Liver (tissue), 9 donors: ENCODE data around the gene SPATS2L. TPM values are rescaled to one million over a fixed set of nuclear protein-coding genes. Genes with fewer than 3 reads are reported as not detected.

Source experiments
- DNase-seq: peaks from one replicate; pipeline ENCODE4 v3.0.0-alpha.2; 2017; ENCODE audit warnings: low spot score
- H3K27ac ChIP-seq, 2 donors: one replicate each; pipeline ENCODE4 v1.7.0; 2013; ENCODE audit warnings: inconsistent platforms in 2 of 2, low read length in 2 of 2, control low read depth in 1 of 2, low read depth in 1 of 2, mild to moderate bottlenecking in 1 of 2
- H3K27me3 ChIP-seq, 4 donors: one replicate each; pipeline versions ENCODE4 v1.6.1 to v1.7.0; 2013; ENCODE audit warnings: low read length in 3 of 4, inconsistent platforms in 1 of 4, mild to moderate bottlenecking in 1 of 4, moderate library complexity in 1 of 4; ENCODE audit not compliant: control insufficient read depth in 4 of 4, insufficient read depth in 4 of 4
- H3K36me3 ChIP-seq, 4 donors: one replicate each; pipeline versions ENCODE4 v1.6.1 to v1.7.0; 2013; ENCODE audit warnings: low read length in 3 of 4, mild to moderate bottlenecking in 3 of 4, low read depth in 1 of 4, moderate library complexity in 1 of 4; ENCODE audit not compliant: control insufficient read depth in 4 of 4, insufficient read depth in 3 of 4
- H3K4me1 ChIP-seq, 4 donors: one replicate each; pipeline versions ENCODE4 v1.6.1 to v1.7.0; 2013; ENCODE audit warnings: low read length in 3 of 4, mild to moderate bottlenecking in 3 of 4, moderate library complexity in 1 of 4; ENCODE audit not compliant: control insufficient read depth in 4 of 4, insufficient read depth in 4 of 4
- H3K4me3 ChIP-seq, 3 donors: one replicate each; pipeline versions ENCODE4 v1.6.1 to v1.7.0; 2013; ENCODE audit warnings: low read length in 3 of 3, control low read depth in 1 of 3, low read depth in 1 of 3, mild to moderate bottlenecking in 1 of 3
- H3K9ac ChIP-seq, 2 donors: one replicate each; pipeline ENCODE4 v1.7.0; 2013; ENCODE audit warnings: low read length in 2 of 2, mild to moderate bottlenecking in 2 of 2, moderate library complexity in 2 of 2, control low read depth in 1 of 2, low read depth in 1 of 2
- H3K9me3 ChIP-seq, 4 donors: one replicate each; pipeline versions ENCODE4 v1.6.1 to v1.7.0; 2013; ENCODE audit warnings: low read length in 3 of 4; ENCODE audit not compliant: control insufficient read depth in 4 of 4
- ATF3 ChIP-seq: IDR thresholded peaks from 2 replicates; pipeline ENCODE4 v1.6.1; 2016; ENCODE audit warnings: antibody characterized with exemption
- CTCF ChIP-seq: fragments of 150-350 bp; IDR thresholded peaks from 2 replicates; pipeline ENCODE4 v1.5.1; 2017; ENCODE audit warnings: improper control_type of control experiment, low read depth, low read length; ENCODE audit not compliant: missing input control
- EGR1 ChIP-seq, 2 donors: IDR thresholded peaks; 2 replicates each; pipeline ENCODE4 v1.6.1; 2016 to 2018; ENCODE audit warnings: antibody characterized with exemption in 2 of 2, low read depth in 2 of 2
- FOXA1 ChIP-seq: IDR thresholded peaks from 2 replicates; pipeline ENCODE4 v1.6.1; 2016; ENCODE audit warnings: antibody characterized with exemption
- FOXA2 ChIP-seq: IDR thresholded peaks from 2 replicates; pipeline ENCODE4 v1.6.1; 2016; ENCODE audit warnings: antibody characterized with exemption
- GABPA ChIP-seq, 2 donors: IDR thresholded peaks in 1 of 2; conservative IDR thresholded peaks in 1 of 2; 2 replicates each; pipeline ENCODE4 v1.6.1; 2016; ENCODE audit warnings: antibody characterized with exemption in 2 of 2, mild to moderate bottlenecking in 1 of 2, moderate library complexity in 1 of 2
- HNF4A ChIP-seq, 2 donors: conservative IDR thresholded peaks; 2 replicates each; pipeline ENCODE4 v1.6.1; 2016; ENCODE audit warnings: antibody characterized with exemption in 2 of 2, mild to moderate bottlenecking in 2 of 2
- HNF4G ChIP-seq: IDR thresholded peaks from 2 replicates; pipeline ENCODE4 v1.6.1; 2016; ENCODE audit warnings: antibody characterized with exemption
- JUND ChIP-seq, 2 donors: IDR thresholded peaks; 2 replicates each; pipeline ENCODE4 v1.6.1; 2016; ENCODE audit warnings: antibody characterized with exemption in 2 of 2
- MAX ChIP-seq: IDR thresholded peaks from 2 replicates; pipeline ENCODE4 v1.6.1; 2016; ENCODE audit warnings: antibody characterized with exemption
- NR2F2 ChIP-seq: IDR thresholded peaks from 2 replicates; pipeline ENCODE4 v1.6.1; 2016; ENCODE audit warnings: antibody characterized with exemption
- RAD21 ChIP-seq, 2 donors: IDR thresholded peaks; 2 replicates each; pipeline ENCODE4 v1.6.1; 2016; ENCODE audit warnings: antibody characterized with exemption in 2 of 2, mild to moderate bottlenecking in 2 of 2
- REST ChIP-seq: IDR thresholded peaks from 2 replicates; pipeline ENCODE4 v1.6.1; 2016; ENCODE audit warnings: antibody characterized with exemption, mild to moderate bottlenecking
- RXRA ChIP-seq, 2 donors: IDR thresholded peaks; 2 replicates each; pipeline ENCODE4 v1.6.1; 2017 to 2018; ENCODE audit warnings: antibody characterized with exemption in 2 of 2, mild to moderate bottlenecking in 1 of 2
- SP1 ChIP-seq: IDR thresholded peaks from 2 replicates; pipeline ENCODE4 v1.6.1; 2018; ENCODE audit warnings: antibody characterized with exemption, mild to moderate bottlenecking
- TAF1 ChIP-seq: conservative IDR thresholded peaks from 2 replicates; pipeline ENCODE4 v1.6.1; 2016; ENCODE audit warnings: antibody characterized with exemption, mild to moderate bottlenecking
- YY1 ChIP-seq: IDR thresholded peaks from 2 replicates; pipeline ENCODE4 v1.6.1; 2016; ENCODE audit warnings: antibody characterized with exemption, mild to moderate bottlenecking
- ZBTB33 ChIP-seq: IDR thresholded peaks from 2 replicates; pipeline ENCODE4 v1.6.1; 2016; ENCODE audit warnings: antibody characterized with exemption
- WGBS: extraction: QIAGEN DNeasy Blood & Tissue Kit; methylation state at CpG from one replicate; pipeline ENCODE4 v1.1.7; 2013; 5-methylcytosine and 5-hydroxymethylcytosine counted together
- polyA plus RNA-seq, 2 donors: library from polyadenylated mRNA; stranded (reverse) in 1 of 2; unstranded in 1 of 2; fragments of 200-250 nt in 1 of 2; fragments of >200 nt in 1 of 2; fragmentation: Nextera tagmentation in 1 of 2; extraction: Ambion mirVana in 1 of 2; gene quantifications; one replicate each; pipeline versions ENCODE4 v1.2.1 to v1.2.3, GENCODE V29; 2013 to 2015
- total RNA-seq, 2 donors: library from RNA; depleted of rRNA; stranded (reverse); fragments of >200 nt; gene quantifications; one replicate each; pipeline ENCODE4 v1.2.3, GENCODE V29; 2014
- donor health status: healthy.
- donor health status: healthy.
- donor health status: healthy.
- donor health status: healthy.
- donor health status: healthy.

Gene SPATS2L
- total and polyA plus RNA-seq, 4 donors: 31.4 to 49.9 (median 42.4) TPM

GRCh38 chr2:200463452-200463851 is 157.0 kb downstream of the SPATS2L start:
- Histone ChIP-seq H3K4me3 (no peak overlapping the region), H3K27ac (no peak overlapping the region), H3K9me3 (no peaks in the 10 kb centered on the region), H3K4me1 (no peaks in the 10 kb centered on the region), H3K27me3 (no peaks in the 10 kb centered on the region), H3K9ac (no peak overlapping the region), H3K36me3 (peaks cover 7 to 31% (median 23%) of the 10 kb centered on the region in 4 donors)
- WGBS: 95% methylated on average over 2 of the region's 2 CpGs
- no peak for DNase-seq
- TF ChIP-seq CTCF: no peak
- TF ChIP-seq RAD21 (IDR thresholded peaks at IDR 0.05): no peak
- TF ChIP-seq RXRA (IDR thresholded peaks at IDR 0.05): no peak
- no peak for TF ChIP-seq ATF3
- no peak for TF ChIP-seq SP1
- TF ChIP-seq HNF4G: no peak
- TF ChIP-seq TAF1: no peak
- no peak for TF ChIP-seq HNF4A (conservative IDR thresholded peaks at IDR 0.05)
- no peak for TF ChIP-seq REST
- no peak for TF ChIP-seq YY1
- TF ChIP-seq EGR1 (IDR thresholded peaks at IDR 0.05; ENCODE audit: low read depth in 2 of 2): no peak
- no peak for TF ChIP-seq MAX
- no peak for TF ChIP-seq FOXA2
- TF ChIP-seq FOXA1: no peak
- no peak for TF ChIP-seq GABPA (IDR thresholded peaks at IDR 0.05 in 1 of 2, conservative IDR thresholded peaks at IDR 0.05 in 1 of 2)
- no peak for TF ChIP-seq JUND (IDR thresholded peaks at IDR 0.05)
- no peak for TF ChIP-seq NR2F2
- no peak for TF ChIP-seq ZBTB33
